HepG2 (cell line): ENCODE results near the gene SQSTM1. TPM values are rescaled to one million over a fixed set of nuclear protein-coding genes. Genes with fewer than 3 reads are reported as not detected.

Experiments
- ASH2L ChIP-seq: fragments of 300-600, 200-600 bp; sonication (generic); IDR thresholded peaks from 2 replicates; pipeline ENCODE4 v1.7.0; 2017; ENCODE audit warnings: low read depth, mild to moderate bottlenecking, moderate library complexity, mixed read lengths, low read length; ENCODE audit not compliant: insufficient read length
- EP300 ChIP-seq, 3 experiments: sonication (generic) in 1 of 3; formaldehyde crosslinking in 1 of 3; IDR thresholded peaks; 2 replicates each; pipeline versions ENCODE4 v1.5.1 to v1.6.1; 2011 to 2020; ENCODE audit warnings: low read depth in 2 of 3, low read length in 2 of 3, borderline replicate concordance in 1 of 3, improper control_type of control experiment in 1 of 3, mild to moderate bottlenecking in 1 of 3, missing genetic modification reagents in 1 of 3, moderate library complexity in 1 of 3
- FOXM1 ChIP-seq: sonication (generic); formaldehyde crosslinking; IDR thresholded peaks from 2 replicates; pipeline ENCODE4 v1.5.0; 2020; ENCODE audit warnings: missing genetic modification reagents
- HIVEP1 ChIP-seq: sonication (generic); formaldehyde crosslinking; IDR thresholded peaks from 2 replicates; pipeline ENCODE4 v1.4.0; 2020; ENCODE audit warnings: mild to moderate bottlenecking, missing genetic modification reagents
- NR2F1 ChIP-seq, 2 experiments: fragments of 450-650 bp in 1 of 2; formaldehyde crosslinking in 1 of 2; IDR thresholded peaks; 2 replicates each; pipeline versions ENCODE4 v1.5.0 to v1.6.1; 2016 to 2020; ENCODE audit warnings: mild to moderate bottlenecking in 1 of 2, missing compliant biosample characterization in 1 of 2, missing genetic modification reagents in 1 of 2, moderate library complexity in 1 of 2
- PPARG ChIP-seq: conservative IDR thresholded peaks from 2 replicates; pipeline ENCODE4 v1.6.1; 2016; ENCODE audit warnings: missing biosample characterization, missing genetic modification reagents
- SNAPC2 ChIP-seq: sonication (generic); formaldehyde crosslinking; IDR thresholded peaks from 2 replicates; pipeline ENCODE4 v1.8.1; 2022; ENCODE audit warnings: mild to moderate bottlenecking, missing genetic modification reagents
- SP2 ChIP-seq: sonication (generic); formaldehyde crosslinking; IDR thresholded peaks from 2 replicates; pipeline ENCODE4 v1.5.1; 2020; ENCODE audit warnings: mild to moderate bottlenecking, missing genetic modification reagents
- WIZ ChIP-seq: sonication (generic); formaldehyde crosslinking; IDR thresholded peaks from 2 replicates; pipeline ENCODE4 v1.5.1; 2020; ENCODE audit warnings: mild to moderate bottlenecking, missing genetic modification reagents
- YEATS4 ChIP-seq: sonication (generic); formaldehyde crosslinking; IDR thresholded peaks from 2 replicates; pipeline ENCODE4 v1.4.0; 2020; ENCODE audit warnings: missing genetic modification reagents, borderline replicate concordance
- ZFP36 ChIP-seq: fragments of 150-350 bp; IDR thresholded peaks from 2 replicates; pipeline ENCODE4 v1.6.1; 2018; ENCODE audit warnings: borderline replicate concordance, low read length, low read depth; ENCODE audit not compliant: partially characterized antibody
- ZNF547 ChIP-seq: sonication (generic); formaldehyde crosslinking; IDR thresholded peaks from 2 replicates; pipeline ENCODE4 v1.5.1; 2020; ENCODE audit warnings: mild to moderate bottlenecking, missing genetic modification reagents
- ZNF703 ChIP-seq: sonication (generic); formaldehyde crosslinking; IDR thresholded peaks from 2 replicates; pipeline ENCODE4 v1.5.1; 2020; ENCODE audit warnings: missing genetic modification reagents, mild to moderate bottlenecking, moderate library complexity, borderline replicate concordance
- polyA plus RNA-seq, 8 experiments: library from polyadenylated mRNA; depleted of rRNA in 3 of 8; stranded (reverse) in 7 of 8; unstranded in 1 of 8; fragments of >200 nt; fragmentation: Illumina TruSeq in 4 of 8; extraction: Trizol in 4 of 8; gene quantifications; 2 replicates each; pipeline versions ENCODE4 v1.2.1 to v1.2.3, GENCODE V29; 2011 to 2016; ENCODE audit warnings: low read depth in 4 of 8, missing spikeins in 1 of 8, mixed read lengths in 1 of 8; ENCODE audit not compliant: insufficient read depth in 1 of 8
- total RNA-seq, 5 experiments: library from RNA; depleted of rRNA; stranded (reverse); fragments of >200 nt; fragmentation: Illumina TruSeq; extraction: Trizol; gene quantifications; 2 replicates each; pipeline ENCODE4 v1.2.3, GENCODE V29; 2016; ENCODE audit warnings: low read depth in 1 of 5
- TF ChIP-seq, protein P1 (sequence below): sonication (generic); formaldehyde crosslinking; IDR thresholded peaks from 2 replicates; pipeline ENCODE4 v1.4.0; 2020; ENCODE audit warnings: missing genetic modification reagents
- TF ChIP-seq, protein P2 (sequence below), 2 experiments: sonication (generic) in 1 of 2; formaldehyde crosslinking in 1 of 2; IDR thresholded peaks; 2 replicates each; pipeline versions ENCODE4 v1.6.1 to v1.9.0; 2014 to 2022; ENCODE audit warnings: antibody characterized with exemption in 1 of 2, borderline replicate concordance in 1 of 2, inconsistent platforms in 1 of 2, low read depth in 1 of 2, missing genetic modification reagents in 1 of 2
- TF ChIP-seq, protein P3 (sequence below): sonication (generic); formaldehyde crosslinking; IDR thresholded peaks from 2 replicates; pipeline ENCODE4 v1.9.0; 2021; ENCODE audit warnings: missing genetic modification reagents, borderline replicate concordance
- TF ChIP-seq, protein P4 (sequence below): sonication (generic); formaldehyde crosslinking; IDR thresholded peaks from 2 replicates; pipeline ENCODE4 v1.5.0; 2020; ENCODE audit warnings: missing genetic modification reagents

The SQSTM1 gene
- total and polyA plus RNA-seq, 2 of the 13 experiments (the other 11 are each of a cell fraction or from before 2014, with no cell fraction given), result 90.9 to 160 TPM

DNA sequence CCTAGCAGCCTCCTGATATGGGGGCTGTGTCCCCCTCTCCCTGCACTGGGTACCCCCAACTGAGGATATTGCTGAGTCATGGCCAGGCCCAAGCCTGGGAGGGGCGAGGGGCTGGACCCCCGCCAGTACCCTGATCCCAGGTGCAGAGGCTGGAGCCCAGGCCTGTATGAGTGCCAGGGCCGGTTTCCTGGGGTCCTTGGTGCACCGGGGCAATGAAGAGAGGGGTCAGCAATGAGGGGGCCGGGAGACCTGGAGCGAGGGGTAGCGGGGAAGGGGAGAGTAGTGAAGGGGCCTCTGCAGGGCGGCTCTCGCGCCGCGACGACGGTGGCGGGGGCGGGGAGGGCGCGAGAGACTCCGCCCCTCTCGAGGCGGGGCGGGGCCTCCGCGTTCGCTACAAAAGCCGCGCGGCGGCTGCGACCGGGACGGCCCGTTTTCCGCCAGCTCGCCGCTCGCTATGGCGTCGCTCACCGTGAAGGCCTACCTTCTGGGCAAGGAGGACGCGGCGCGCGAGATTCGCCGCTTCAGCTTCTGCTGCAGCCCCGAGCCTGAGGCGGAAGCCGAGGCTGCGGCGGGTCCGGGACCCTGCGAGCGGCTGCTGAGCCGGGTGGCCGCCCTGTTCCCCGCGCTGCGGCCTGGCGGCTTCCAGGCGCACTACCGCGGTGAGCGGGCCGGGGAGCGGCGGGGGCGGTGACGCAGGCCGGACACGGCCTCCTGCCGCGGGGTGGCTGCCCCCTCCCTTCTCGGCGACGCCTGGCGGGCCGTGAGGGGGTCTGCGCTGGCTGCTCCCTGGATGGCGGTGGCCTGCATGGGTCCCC, at the start of gene SQSTM1 (continued):
- TF ChIP-seq, protein P1, sequence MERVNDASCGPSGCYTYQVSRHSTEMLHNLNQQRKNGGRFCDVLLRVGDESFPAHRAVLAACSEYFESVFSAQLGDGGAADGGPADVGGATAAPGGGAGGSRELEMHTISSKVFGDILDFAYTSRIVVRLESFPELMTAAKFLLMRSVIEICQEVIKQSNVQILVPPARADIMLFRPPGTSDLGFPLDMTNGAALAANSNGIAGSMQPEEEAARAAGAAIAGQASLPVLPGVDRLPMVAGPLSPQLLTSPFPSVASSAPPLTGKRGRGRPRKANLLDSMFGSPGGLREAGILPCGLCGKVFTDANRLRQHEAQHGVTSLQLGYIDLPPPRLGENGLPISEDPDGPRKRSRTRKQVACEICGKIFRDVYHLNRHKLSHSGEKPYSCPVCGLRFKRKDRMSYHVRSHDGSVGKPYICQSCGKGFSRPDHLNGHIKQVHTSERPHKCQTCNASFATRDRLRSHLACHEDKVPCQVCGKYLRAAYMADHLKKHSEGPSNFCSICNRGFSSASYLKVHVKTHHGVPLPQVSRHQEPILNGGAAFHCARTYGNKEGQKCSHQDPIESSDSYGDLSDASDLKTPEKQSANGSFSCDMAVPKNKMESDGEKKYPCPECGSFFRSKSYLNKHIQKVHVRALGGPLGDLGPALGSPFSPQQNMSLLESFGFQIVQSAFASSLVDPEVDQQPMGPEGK (CRISPR knock-in tag), result peak; percentile 84; the same call in 1 of the 2 replicates
- TF ChIP-seq SP2 (peak; percentile 54), ZFP36 (no peak), WIZ (CRISPR knock-in tag) (no peak), ASH2L (peak; percentile 49), EP300 (IDR thresholded peaks at IDR 0.05; ENCODE audit: low read depth in 2 of 2, low read length in 2 of 2) (no peak; a peak in 2 of 4 replicates), EP300 (CRISPR knock-in tag; IDR thresholded peaks at IDR 0.05; ENCODE audit: borderline replicate concordance) (0 out of 2 replicates have a peak, but pooled peaks have one; percentile 22), HIVEP1 (peak; percentile 78), ZNF703 (no peak; the same call in 1 of the 2 replicates), PPARG (CRISPR knock-in tag) (peak; percentile 83), YEATS4 (CRISPR knock-in tag) (peak; percentile 55), FOXM1 (no peak), NR2F1 (CRISPR knock-in tag; IDR thresholded peaks at IDR 0.05) (no peak), ZNF547 (peak; percentile 36; the same call in 1 of the 2 replicates), SNAPC2 (CRISPR knock-in tag) (no peak)
- TF ChIP-seq, protein P2, sequence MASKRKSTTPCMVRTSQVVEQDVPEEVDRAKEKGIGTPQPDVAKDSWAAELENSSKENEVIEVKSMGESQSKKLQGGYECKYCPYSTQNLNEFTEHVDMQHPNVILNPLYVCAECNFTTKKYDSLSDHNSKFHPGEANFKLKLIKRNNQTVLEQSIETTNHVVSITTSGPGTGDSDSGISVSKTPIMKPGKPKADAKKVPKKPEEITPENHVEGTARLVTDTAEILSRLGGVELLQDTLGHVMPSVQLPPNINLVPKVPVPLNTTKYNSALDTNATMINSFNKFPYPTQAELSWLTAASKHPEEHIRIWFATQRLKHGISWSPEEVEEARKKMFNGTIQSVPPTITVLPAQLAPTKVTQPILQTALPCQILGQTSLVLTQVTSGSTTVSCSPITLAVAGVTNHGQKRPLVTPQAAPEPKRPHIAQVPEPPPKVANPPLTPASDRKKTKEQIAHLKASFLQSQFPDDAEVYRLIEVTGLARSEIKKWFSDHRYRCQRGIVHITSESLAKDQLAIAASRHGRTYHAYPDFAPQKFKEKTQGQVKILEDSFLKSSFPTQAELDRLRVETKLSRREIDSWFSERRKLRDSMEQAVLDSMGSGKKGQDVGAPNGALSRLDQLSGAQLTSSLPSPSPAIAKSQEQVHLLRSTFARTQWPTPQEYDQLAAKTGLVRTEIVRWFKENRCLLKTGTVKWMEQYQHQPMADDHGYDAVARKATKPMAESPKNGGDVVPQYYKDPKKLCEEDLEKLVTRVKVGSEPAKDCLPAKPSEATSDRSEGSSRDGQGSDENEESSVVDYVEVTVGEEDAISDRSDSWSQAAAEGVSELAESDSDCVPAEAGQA (IDR thresholded peaks at IDR 0.05; ENCODE audit: low read depth), result no peak
- TF ChIP-seq, protein P2 (CRISPR knock-in tag; IDR thresholded peaks at IDR 0.05; ENCODE audit: borderline replicate concordance), result no peak
- TF ChIP-seq, protein P3, sequence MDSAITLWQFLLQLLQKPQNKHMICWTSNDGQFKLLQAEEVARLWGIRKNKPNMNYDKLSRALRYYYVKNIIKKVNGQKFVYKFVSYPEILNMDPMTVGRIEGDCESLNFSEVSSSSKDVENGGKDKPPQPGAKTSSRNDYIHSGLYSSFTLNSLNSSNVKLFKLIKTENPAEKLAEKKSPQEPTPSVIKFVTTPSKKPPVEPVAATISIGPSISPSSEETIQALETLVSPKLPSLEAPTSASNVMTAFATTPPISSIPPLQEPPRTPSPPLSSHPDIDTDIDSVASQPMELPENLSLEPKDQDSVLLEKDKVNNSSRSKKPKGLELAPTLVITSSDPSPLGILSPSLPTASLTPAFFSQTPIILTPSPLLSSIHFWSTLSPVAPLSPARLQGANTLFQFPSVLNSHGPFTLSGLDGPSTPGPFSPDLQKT (CRISPR knock-in tag), result no peak
- TF ChIP-seq, protein P4, sequence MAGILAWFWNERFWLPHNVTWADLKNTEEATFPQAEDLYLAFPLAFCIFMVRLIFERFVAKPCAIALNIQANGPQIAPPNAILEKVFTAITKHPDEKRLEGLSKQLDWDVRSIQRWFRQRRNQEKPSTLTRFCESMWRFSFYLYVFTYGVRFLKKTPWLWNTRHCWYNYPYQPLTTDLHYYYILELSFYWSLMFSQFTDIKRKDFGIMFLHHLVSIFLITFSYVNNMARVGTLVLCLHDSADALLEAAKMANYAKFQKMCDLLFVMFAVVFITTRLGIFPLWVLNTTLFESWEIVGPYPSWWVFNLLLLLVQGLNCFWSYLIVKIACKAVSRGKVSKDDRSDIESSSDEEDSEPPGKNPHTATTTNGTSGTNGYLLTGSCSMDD, result no peak
